GM12878 (cell line): ENCODE data around the gene TEKT5. TPM values are rescaled to one million over a fixed set of nuclear protein-coding genes. Genes with fewer than 3 reads are reported as not detected.

Source experiments
- ATAC-seq: fragments of 200-7000 bp; cut with Tn5 transposase; 3 replicates; pipeline ENCODE4 v1.9.1; 2020; ENCODE audit warnings: mild to moderate bottlenecking, moderate library complexity
- BruUV-seq: library from RNA; stranded (reverse); fragments of 400-500 nt; replicated peaks from 2 replicates; lab custom pipeline; 2021; lab: Mats Ljungman, UMichigan
- CTCF ChIA-PET: fragments of 300-600 bp; sonication (Branson Sonifier 250); formaldehyde crosslinking; extraction: SDS; loops from one replicate; lab custom pipeline; 2021; ENCODE audit warnings: inconsistent platforms; lab: Yijun Ruan, JAX
- POLR2A ChIA-PET: fragments of 350-600 bp; formaldehyde crosslinking; extraction: SDS; loops from one replicate; lab custom pipeline; 2021; ENCODE audit warnings: inconsistent platforms; lab: Charles Lee
- RAD21 ChIA-PET: fragments of 300-600 bp; sonication (Branson Sonifier 250); formaldehyde crosslinking; loops from one replicate; lab custom pipeline; 2023; ENCODE audit warnings: antibody characterized with exemption; ENCODE audit not compliant: unreplicated experiment; lab: Charles Lee
- SMC1A ChIA-PET: fragments of 300-600 bp; sonication (Branson Sonifier 250); formaldehyde crosslinking; loops from one replicate; lab custom pipeline; 2023; ENCODE audit not compliant: unreplicated experiment, uncharacterized antibody; lab: Charles Lee
- DNase-seq: peaks from one replicate; pipeline ENCODE4 v3.0.0-alpha.2; 2011; ENCODE audit warnings: low read depth, low spot score
- FAIRE-seq: peaks from 3 replicates; lab custom pipeline; 2011; peaks lifted over from hg19 to GRCh38; lab: Jason Lieb, UNC
- H2AFZ ChIP-seq: 2 replicates; pipeline ENCODE4 v1.6.0; 2011; ENCODE audit warnings: low read depth, low read length, control low read depth; ENCODE audit not compliant: control insufficient read depth
- H3K27ac ChIP-seq: 2 replicates; pipeline ENCODE4 v1.5.1; 2011; ENCODE audit warnings: control low read depth; ENCODE audit not compliant: control insufficient read depth, insufficient read depth
- H3K27me3 ChIP-seq, 2 experiments: replicated peaks in 1 of 2; 2 replicates each; pipeline versions ENCODE4 v1.6.0 to v1.6.1; 2011; ENCODE audit warnings: low read length in 1 of 2; ENCODE audit not compliant: control insufficient read depth in 2 of 2, insufficient read depth in 2 of 2
- H3K36me3 ChIP-seq, 2 experiments: 2 replicates each; pipeline ENCODE4 v1.5.1; 2011; ENCODE audit warnings: low read length in 1 of 2; ENCODE audit not compliant: control insufficient read depth in 2 of 2, insufficient read depth in 2 of 2
- H3K4me1 ChIP-seq: 2 replicates; pipeline ENCODE4 v1.6.1; 2011; ENCODE audit warnings: mild to moderate bottlenecking, low read length, moderate library complexity, mixed read lengths; ENCODE audit not compliant: control insufficient read depth, insufficient read depth
- H3K4me2 ChIP-seq: 2 replicates; pipeline ENCODE4 v1.6.0; 2011; ENCODE audit warnings: control low read depth; ENCODE audit not compliant: control insufficient read depth, insufficient read depth
- H3K4me3 ChIP-seq: fragments of 200-600 bp; sonication (generic); 2 replicates; pipeline ENCODE4 v1.5.1; 2016
- H3K79me2 ChIP-seq: 2 replicates; pipeline ENCODE4 v1.6.0; 2011; ENCODE audit warnings: low read length; ENCODE audit not compliant: control insufficient read depth, insufficient read depth
- H3K9ac ChIP-seq: 2 replicates; pipeline ENCODE4 v1.8.0; 2011; ENCODE audit warnings: low read length, control low read depth, mixed read lengths; ENCODE audit not compliant: control insufficient read depth, insufficient read depth
- H3K9me3 ChIP-seq: replicated peaks from 3 replicates; pipeline ENCODE4 v1.5.1; 2011; ENCODE audit warnings: mild to moderate bottlenecking, low read length; ENCODE audit not compliant: control insufficient read depth, insufficient read depth
- H4K20me1 ChIP-seq: 2 replicates; pipeline ENCODE4 v1.6.0; 2011; ENCODE audit not compliant: control insufficient read depth, insufficient read depth
- ATF3 ChIP-seq: IDR thresholded peaks from 2 replicates; pipeline ENCODE4 v1.6.1; 2011; ENCODE audit warnings: low read depth, mild to moderate bottlenecking, low read length, moderate library complexity, borderline replicate concordance; ENCODE audit errors: extremely low read depth
- FOXK2 ChIP-seq: fragments of 450-650 bp; IDR thresholded peaks from 2 replicates; pipeline ENCODE4 v1.6.1; 2017; ENCODE audit warnings: mild to moderate bottlenecking, moderate library complexity
- GABPA ChIP-seq: IDR thresholded peaks from 2 replicates; pipeline ENCODE4 v1.6.1; 2014; ENCODE audit warnings: antibody characterized with exemption, low read depth, mild to moderate bottlenecking, inconsistent platforms
- HDGF ChIP-seq: fragments of 450-650 bp; IDR thresholded peaks from 2 replicates; pipeline ENCODE4 v1.6.1; 2016; ENCODE audit warnings: antibody characterized with exemption
- HSF1 ChIP-seq: fragments of 150-350 bp; IDR thresholded peaks from 2 replicates; pipeline ENCODE4 v1.6.1; 2014; ENCODE audit warnings: mild to moderate bottlenecking, low read depth, low read length
- IRF4 ChIP-seq: IDR thresholded peaks from 2 replicates; pipeline ENCODE4 v1.6.1; 2011; ENCODE audit warnings: low read depth, low read length
- MAX ChIP-seq: IDR thresholded peaks from 2 replicates; pipeline ENCODE4 v1.6.1; 2012; ENCODE audit warnings: low read depth, low read length, improper control_type of control experiment
- PBX3 ChIP-seq: IDR thresholded peaks from 2 replicates; pipeline ENCODE4 v1.6.1; 2011; ENCODE audit warnings: mild to moderate bottlenecking, low read depth, low read length, moderate library complexity; ENCODE audit not compliant: insufficient replicate concordance
- POLR2AphosphoS2 ChIP-seq: IDR thresholded peaks from 2 replicates; pipeline ENCODE4 v1.6.1; 2011; ENCODE audit warnings: low read depth, mild to moderate bottlenecking, low read length, improper control_type of control experiment, moderate library complexity
- POU2F2 ChIP-seq: IDR thresholded peaks from 3 replicates; pipeline ENCODE4 v1.6.1; 2011; ENCODE audit warnings: low read depth, mild to moderate bottlenecking, low read length, borderline replicate concordance
- SMARCA5 ChIP-seq: fragments of 450-650 bp; IDR thresholded peaks from 2 replicates; pipeline ENCODE4 v1.6.1; 2017; ENCODE audit warnings: mild to moderate bottlenecking
- SRF ChIP-seq, 2 experiments: IDR thresholded peaks; 2 replicates each; pipeline ENCODE4 v1.6.1; 2011; ENCODE audit warnings: low read depth in 2 of 2, low read length in 2 of 2, mild to moderate bottlenecking in 1 of 2, moderate library complexity in 1 of 2
- WGBS: methylation state at CpG from one replicate; pipeline ENCODE4 v1.1.6; 2016; ENCODE audit warnings: low lambda C conversion rate; ENCODE audit not compliant: insufficient replicate concordance, insufficient coverage; ENCODE audit errors: missing lambda C conversion rate; 5-methylcytosine and 5-hydroxymethylcytosine counted together
- in situ Hi-C: fragments of 300-500 bp; cut with MboI; formaldehyde crosslinking; loops from 9 replicates; pipeline ENCODE4 v1.14.3; 2018; ENCODE audit warnings: mixed read lengths
- intact Hi-C: fragments of 100-400 bp; cut with micrococcal nuclease; formaldehyde crosslinking; loops from one replicate; pipeline ENCODE4 v1.14.2; 2022; ENCODE audit not compliant: unreplicated experiment
- polyA plus RNA-seq, 11 experiments: library from polyadenylated mRNA; depleted of rRNA in 4 of 11; unstranded in 6 of 11; stranded (reverse) in 5 of 11; fragments of >200 nt; fragmentation: Nextera tagmentation in 4 of 11; fragmentation: Illumina TruSeq in 1 of 11; extraction: Ambion mirVana in 4 of 11; extraction: Trizol in 1 of 11; gene quantifications; 1 replicate in 1 of 11; 2 replicates in 10 of 11; pipeline versions ENCODE4 v1.2.1 to v1.2.3, GENCODE V29; 2011 to 2016; ENCODE audit warnings: inconsistent platforms in 2 of 11, missing spikeins in 2 of 11, low read depth in 1 of 11
- total RNA-seq, 4 experiments: library from RNA; depleted of rRNA in 3 of 4; stranded (reverse); fragments of >200 nt in 3 of 4; fragmentation: Illumina TruSeq in 1 of 4; extraction: Trizol in 1 of 4; gene quantifications; 2 replicates each; pipeline versions ENCODE4 v1.2.1 to v1.2.3, GENCODE V29; 2013 to 2021

The TEKT5 gene
- total and polyA plus RNA-seq, 10 of the 15 experiments (the other 5 are each of a cell fraction or from before 2014, with no cell fraction given): 0.19 to 2.2 (median 0.68) TPM; not detected in 1

GRCh38 chr16:10708969-10709368 is 14.2 kb upstream of the TEKT5 start:
- Histone ChIP-seq H3K36me3 (no peaks in the 10 kb centered on the region), H2AFZ (no peak overlapping the region), H3K4me1 (no peaks in the 10 kb centered on the region), H3K4me3 (no peak overlapping the region), H3K79me2 (no peaks in the 10 kb centered on the region), H4K20me1 (no peaks in the 10 kb centered on the region), H3K4me2 (no peak overlapping the region), H3K27me3 (no peaks in the 10 kb centered on the region), H3K9me3 (no peaks in the 10 kb centered on the region; the same call in 2 of the 3 replicates), H3K9ac (no peak overlapping the region)
- ATAC-seq (no peak), FAIRE-seq (no peak), DNase-seq (no peak)
- POLR2A ChIA-PET: no interaction called here
- intact Hi-C loops (no loop called here), in situ Hi-C loops (no loop called here)
- BruUV-seq: no TSS peak
- TF ChIP-seq FOXK2 (no peak), HDGF (no peak), IRF4 (no peak), SRF (IDR thresholded peaks at IDR 0.05; ENCODE audit: low read depth in 2 of 2, low read length in 2 of 2) (no peak), GABPA (no peak), POU2F2 (no peak), ATF3 (no peak), PBX3 (no peak), HSF1 (no peak), POLR2AphosphoS2 (no peak), SMARCA5 (no peak), MAX (no peak)
- TF ChIP-seq, all 136 proteins: peak for 0
- WGBS: 23% methylated on average over 4 of the region's 4 CpGs
- RAD21 ChIA-PET: no interaction called here
- CTCF ChIA-PET: no interaction called here
- no peak overlapping the region for H3K27ac ChIP-seq
- SMC1A ChIA-PET: no interaction called here
